Tibial nerve (tissue), 4 donors: ENCODE results near the gene AHNAK2.

Experiments
- EP300 ChIP-seq, 2 donors: sonication (generic); formaldehyde crosslinking; IDR thresholded peaks; one replicate each; pipeline ENCODE4 v1.6.1; 2017; ENCODE audit warnings: antibody characterized with exemption in 2 of 2, mild to moderate bottlenecking in 1 of 2
- POLR2A ChIP-seq, 2 donors: fragments of 450-650 bp; IDR thresholded peaks; one replicate each; pipeline ENCODE4 v1.6.1; 2017; ENCODE audit warnings: antibody characterized with exemption in 2 of 2, mild to moderate bottlenecking in 2 of 2, moderate library complexity in 2 of 2
- TF ChIP-seq, protein P1 (sequence below), 5 experiments: fragments of 200-600 bp in 3 of 5; fragments of 450-650 bp in 2 of 5; sonication (generic) in 3 of 5; IDR thresholded peaks; one replicate each; pipeline ENCODE4 v1.5.1; 2016 to 2019; ENCODE audit warnings: antibody characterized with exemption in 5 of 5, mild to moderate bottlenecking in 3 of 5, moderate library complexity in 2 of 5

DNA sequence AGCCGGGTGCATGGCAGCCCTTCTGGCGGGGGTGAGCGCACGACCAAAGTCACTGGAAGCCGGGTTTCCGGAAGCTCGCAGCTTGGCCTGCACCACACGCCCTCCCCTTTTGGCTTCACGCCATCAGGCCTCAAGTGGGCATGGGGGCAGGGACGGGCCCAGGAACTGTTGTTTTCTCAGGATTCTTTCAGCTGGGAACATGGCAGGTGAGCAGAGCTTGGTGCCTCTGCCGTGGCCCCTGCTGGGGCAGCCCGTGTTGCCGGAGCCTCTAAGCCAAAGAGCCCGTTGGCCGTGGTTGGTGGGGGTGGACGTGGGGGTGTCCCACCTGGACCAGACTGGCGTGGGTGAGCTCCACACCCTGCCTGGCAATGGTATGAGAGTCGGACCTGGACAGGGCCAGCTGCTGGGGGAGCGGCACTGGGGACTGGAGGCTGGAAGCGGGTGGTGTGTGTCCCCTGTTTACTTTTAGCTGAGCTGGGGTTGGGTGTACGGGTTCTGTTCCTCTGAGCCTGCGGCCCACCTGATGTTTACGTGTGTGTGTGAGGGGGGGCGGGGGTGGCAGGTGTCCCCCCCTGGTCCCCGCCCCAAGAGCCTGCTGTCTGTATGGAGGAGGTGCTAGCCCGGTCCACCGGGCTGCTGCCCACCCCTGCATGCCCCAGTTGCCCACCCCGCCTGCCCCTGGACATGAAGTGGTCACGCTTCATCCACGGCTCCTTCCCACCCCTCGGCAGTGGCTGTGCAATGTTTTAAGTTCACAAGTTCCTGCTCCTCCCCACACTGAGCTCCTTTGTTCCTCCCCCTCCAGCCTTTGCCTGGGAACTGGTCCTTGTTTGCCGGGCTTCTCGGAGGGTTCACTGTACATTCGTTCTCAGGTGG lies 82.2 kb downstream of the AHNAK2 start:
- TF ChIP-seq POLR2A (IDR thresholded peaks at IDR 0.05) (no peak), EP300 (IDR thresholded peaks at IDR 0.05) (no peak)
- TF ChIP-seq, protein P1, sequence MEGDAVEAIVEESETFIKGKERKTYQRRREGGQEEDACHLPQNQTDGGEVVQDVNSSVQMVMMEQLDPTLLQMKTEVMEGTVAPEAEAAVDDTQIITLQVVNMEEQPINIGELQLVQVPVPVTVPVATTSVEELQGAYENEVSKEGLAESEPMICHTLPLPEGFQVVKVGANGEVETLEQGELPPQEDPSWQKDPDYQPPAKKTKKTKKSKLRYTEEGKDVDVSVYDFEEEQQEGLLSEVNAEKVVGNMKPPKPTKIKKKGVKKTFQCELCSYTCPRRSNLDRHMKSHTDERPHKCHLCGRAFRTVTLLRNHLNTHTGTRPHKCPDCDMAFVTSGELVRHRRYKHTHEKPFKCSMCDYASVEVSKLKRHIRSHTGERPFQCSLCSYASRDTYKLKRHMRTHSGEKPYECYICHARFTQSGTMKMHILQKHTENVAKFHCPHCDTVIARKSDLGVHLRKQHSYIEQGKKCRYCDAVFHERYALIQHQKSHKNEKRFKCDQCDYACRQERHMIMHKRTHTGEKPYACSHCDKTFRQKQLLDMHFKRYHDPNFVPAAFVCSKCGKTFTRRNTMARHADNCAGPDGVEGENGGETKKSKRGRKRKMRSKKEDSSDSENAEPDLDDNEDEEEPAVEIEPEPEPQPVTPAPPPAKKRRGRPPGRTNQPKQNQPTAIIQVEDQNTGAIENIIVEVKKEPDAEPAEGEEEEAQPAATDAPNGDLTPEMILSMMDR (IDR thresholded peaks at IDR 0.05), result no peak
